HCT116 (cell line): ENCODE results near the gene LRRC56. TPM values are rescaled to one million over a fixed set of nuclear protein-coding genes. Genes with fewer than 3 reads are reported as not detected.
A peak's percentile ranks its signal among the peaks of the same experiment; 100 is the strongest.

Experiments
- ATAC-seq: fragments of 200-7000 bp; cut with Tn5 transposase; 2 replicates; pipeline ENCODE4 v1.9.1; 2020; ENCODE audit warnings: mild to moderate bottlenecking, moderate library complexity
- BruUV-seq: library from RNA; stranded (reverse); fragments of 400-500 nt; replicated peaks from 2 replicates; lab custom pipeline; 2021; lab: Mats Ljungman, UMichigan
- CTCF ChIA-PET: fragments of 300-600 bp; sonication (Branson Sonifier 250); formaldehyde crosslinking; loops from one replicate; lab custom pipeline; 2021; ENCODE audit warnings: antibody characterized with exemption; lab: Charles Lee
- POLR2A ChIA-PET: fragments of 300-600, 350-600 bp; sonication (Branson Sonifier 250); formaldehyde crosslinking; loops from one replicate; lab custom pipeline; 2021; ENCODE audit warnings: antibody characterized with exemption; lab: Charles Lee
- RAD21 ChIA-PET, 2 experiments: fragments of 300-600 bp; sonication (Branson Sonifier 250); formaldehyde crosslinking; loops; one replicate each; lab custom pipeline; 2023; ENCODE audit warnings: low total read pairs in 2 of 2; ENCODE audit not compliant: uncharacterized antibody in 2 of 2, unreplicated experiment in 2 of 2, low non-redundant PET in 1 of 2; lab: Charles Lee
- DNase-seq: peaks from one replicate; pipeline ENCODE4 v3.0.0-alpha.2; 2010; ENCODE audit warnings: low read depth, low spot score
- H2AFZ ChIP-seq: fragments of 200-600 bp; shearing (Covaris generic), sonication (generic); 2 replicates; pipeline ENCODE4 v1.6.1; 2017; ENCODE audit warnings: low read depth, mixed run types, mixed read lengths, antibody characterized with exemption, low read length; ENCODE audit not compliant: poor library complexity, severe bottlenecking
- H3K27ac ChIP-seq: 2 replicates; pipeline ENCODE4 v1.5.1; 2012; ENCODE audit warnings: low read depth, low read length
- H3K27me3 ChIP-seq: fragments of 200-600 bp; sonication (generic); 2 replicates; pipeline ENCODE4 v1.6.1; 2016; ENCODE audit warnings: mixed run types, low read length, mixed read lengths; ENCODE audit not compliant: insufficient read depth
- H3K36me3 ChIP-seq, 2 experiments: fragments of 200-500 bp in 1 of 2; fragments of 200-600 bp in 1 of 2; sonication (Bioruptor generic) in 1 of 2; sonication (generic) in 1 of 2; 2 replicates each; pipeline versions ENCODE4 v1.5.1 to v1.6.1; 2014 to 2016; ENCODE audit warnings: low read length in 2 of 2, inconsistent platforms in 1 of 2, mixed read lengths in 1 of 2, mixed run types in 1 of 2; ENCODE audit not compliant: insufficient read depth in 2 of 2, control insufficient read depth in 1 of 2
- H3K4me1 ChIP-seq, 2 experiments: fragments of 200-600 bp in 1 of 2; sonication (generic) in 1 of 2; 2 replicates each; pipeline versions ENCODE4 v1.5.1 to v1.6.1; 2012 to 2017; ENCODE audit warnings: low read length in 2 of 2, inconsistent platforms in 1 of 2, mild to moderate bottlenecking in 1 of 2, mixed read lengths in 1 of 2, mixed run types in 1 of 2, moderate library complexity in 1 of 2; ENCODE audit not compliant: insufficient read depth in 2 of 2, control insufficient read depth in 1 of 2
- H3K4me2 ChIP-seq: fragments of 200-600 bp; sonication (generic); 2 replicates; pipeline ENCODE4 v1.6.1; 2017; ENCODE audit warnings: mixed run types, low read length, mixed read lengths
- H3K4me3 ChIP-seq, 2 experiments: fragments of 200-600 bp in 1 of 2; sonication (generic) in 1 of 2; replicated peaks in 1 of 2; 2 replicates each; pipeline ENCODE4 v1.5.1; 2011 to 2016; ENCODE audit warnings: low read length in 2 of 2, control low read depth in 1 of 2, low read depth in 1 of 2, mild to moderate bottlenecking in 1 of 2, mixed read lengths in 1 of 2, mixed run types in 1 of 2
- H3K79me2 ChIP-seq: fragments of 200-600 bp; sonication (generic); 2 replicates; pipeline ENCODE4 v1.6.1; 2017; ENCODE audit warnings: mild to moderate bottlenecking, mixed run types, low read length, moderate library complexity, mixed read lengths; ENCODE audit not compliant: insufficient read depth
- H3K9ac ChIP-seq: fragments of 200-600 bp; sonication (generic); 2 replicates; pipeline ENCODE4 v1.6.1; 2016; ENCODE audit warnings: low read length, mixed read lengths
- H3K9me2 ChIP-seq: fragments of 200-600 bp; sonication (generic), shearing (Covaris generic); 2 replicates; pipeline ENCODE4 v1.6.1; 2017; ENCODE audit warnings: mixed run types, mild to moderate bottlenecking, moderate library complexity; ENCODE audit not compliant: insufficient read depth
- H3K9me3 ChIP-seq, 2 experiments: fragments of 200-500 bp in 1 of 2; fragments of 200-600 bp in 1 of 2; sonication (Bioruptor generic) in 1 of 2; sonication (generic) in 1 of 2; 2 replicates each; pipeline ENCODE4 v1.6.1; 2014 to 2017; ENCODE audit warnings: low read length in 2 of 2, mixed read lengths in 2 of 2, inconsistent platforms in 1 of 2, low read depth in 1 of 2, mild to moderate bottlenecking in 1 of 2, mixed run types in 1 of 2, moderate library complexity in 1 of 2; ENCODE audit not compliant: control insufficient read depth in 1 of 2, insufficient read depth in 1 of 2
- H4K20me1 ChIP-seq: fragments of 200-600 bp; sonication (generic), shearing (Covaris generic); 2 replicates; pipeline ENCODE4 v1.6.1; 2017; ENCODE audit warnings: mixed run types, mild to moderate bottlenecking, moderate library complexity; ENCODE audit not compliant: insufficient read depth
- ATF3 ChIP-seq: IDR thresholded peaks from 2 replicates; pipeline ENCODE4 v1.6.1; 2012
- CBX3 ChIP-seq: IDR thresholded peaks from 2 replicates; pipeline ENCODE4 v1.6.1; 2012; ENCODE audit warnings: low read depth
- EGR1 ChIP-seq: IDR thresholded peaks from 2 replicates; pipeline ENCODE4 v1.6.1; 2012; ENCODE audit warnings: low read depth
- EZH2 ChIP-seq: fragments of 200-600 bp; sonication (generic); IDR thresholded peaks from 2 replicates; pipeline ENCODE4 v1.6.1; 2017; ENCODE audit warnings: antibody characterized with exemption, mixed run types
- EZH2phosphoT487 ChIP-seq: fragments of 200-600 bp; IDR thresholded peaks from 2 replicates; pipeline ENCODE4 v1.6.1; 2018; ENCODE audit warnings: antibody characterized with exemption, borderline replicate concordance
- FOSL1 ChIP-seq: IDR thresholded peaks from 2 replicates; pipeline ENCODE4 v1.6.1; 2012; ENCODE audit warnings: low read depth
- REST ChIP-seq: IDR thresholded peaks from 2 replicates; pipeline ENCODE4 v1.6.1; 2012; ENCODE audit warnings: low read depth
- SIN3A ChIP-seq: IDR thresholded peaks from 2 replicates; pipeline ENCODE4 v1.6.1; 2012; ENCODE audit warnings: low read depth
- SP1 ChIP-seq: IDR thresholded peaks from 2 replicates; pipeline ENCODE4 v1.6.1; 2012; ENCODE audit warnings: low read depth
- SRF ChIP-seq: IDR thresholded peaks from 2 replicates; pipeline ENCODE4 v1.6.1; 2012; ENCODE audit warnings: low read depth
- intact Hi-C: fragments of 100-400 bp; cut with micrococcal nuclease; formaldehyde crosslinking; loops from 2 replicates; pipeline ENCODE4 v1.10.0; 2022
- total RNA-seq: library from RNA; stranded (reverse); gene quantifications from one replicate; pipeline ENCODE4 v1.2.1, GENCODE V29; 2021; ENCODE audit not compliant: unreplicated experiment

LRRC56 gene
- total RNA-seq, 1 experiment from 2014 or later, result 9.1 TPM

- H3K4me1 ChIP-seq, result peaks cover 11 to 56% of the 10 kb centered on the region in 2 experiments; a peak in 3 of 4 replicates
- ChIA-PET POLR2A (interaction anchor here (1.4 kb wide), 1 partner anchor 9 kb away, joined by 4 read pairs; the partner anchor contains the start of gene PHRF1), RAD21 (no interaction called here), CTCF (no interaction called here)
- no peaks in the 10 kb centered on the region for H3K27me3 ChIP-seq
- intact Hi-C loops, result no loop called here
- peak overlapping the region; percentile 71 to 75 for H3K4me3 ChIP-seq
- peak overlapping the region; percentile 96; the same call in 1 of the 2 replicates for H3K27ac ChIP-seq
- no peaks in the 10 kb centered on the region for H4K20me1 ChIP-seq
- no peak for ATAC-seq
- H3K9me3 ChIP-seq, result no peaks in the 10 kb centered on the region
- H3K79me2 ChIP-seq, result peaks cover 4% of the 10 kb centered on the region
- no peak for DNase-seq
- TSS peak; percentile 56 for BruUV-seq
- TF ChIP-seq EZH2 (no peak), EZH2phosphoT487 (no peak), FOSL1 (no peak), SIN3A (no peak), EGR1 (no peak), REST (no peak), ATF3 (no peak), SRF (no peak), SP1 (no peak), CBX3 (no peak)
- no peak overlapping the region for H3K9ac ChIP-seq
- H3K4me2 ChIP-seq, result peak overlapping the region; percentile 83
- H3K36me3 ChIP-seq, result 0 out of 4 replicates have a peak, but pooled peaks cover 0 to 3% of the 10 kb centered on the region in 2 experiments
- no peaks in the 10 kb centered on the region for H3K9me2 ChIP-seq
- no peak overlapping the region for H2AFZ ChIP-seq
Measured at GRCh38 chr11:567011-567628, 29.8 kb downstream of the LRRC56 start.
